ENCODE data around the gene HS6ST2.

The HS6ST2 gene

DNA sequence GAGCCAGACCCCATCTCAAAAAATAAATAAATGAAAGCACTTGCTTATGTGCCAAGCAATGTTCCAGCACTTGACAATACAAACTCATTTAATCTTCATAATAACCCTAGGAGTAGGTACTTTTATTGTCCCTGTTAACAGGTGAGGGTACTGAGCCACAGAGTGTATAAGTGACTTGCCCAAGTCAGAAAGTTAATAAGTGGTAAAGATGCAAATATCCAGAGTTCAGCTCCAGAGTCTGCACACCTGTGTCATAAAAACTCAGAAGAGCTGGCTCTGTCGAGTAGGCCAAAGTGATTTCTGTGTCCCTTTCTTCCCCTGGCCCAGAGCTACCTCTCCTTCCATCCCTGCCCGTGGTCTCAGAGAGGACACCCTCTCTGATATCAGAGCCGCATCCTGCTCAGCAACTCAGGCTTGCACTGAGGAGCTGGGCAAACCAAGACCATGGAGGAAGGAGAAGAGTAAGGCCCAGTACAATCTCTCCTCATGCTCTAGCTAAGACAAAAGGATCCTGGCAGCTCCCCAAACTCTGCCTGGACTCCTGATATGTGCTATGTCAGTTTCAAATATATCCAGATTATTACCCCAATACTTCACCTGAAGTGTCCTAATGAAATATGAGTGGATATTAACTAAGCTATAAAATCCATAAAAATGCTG is 136.3 kb downstream of the HS6ST2 start:
- no peaks in the 10 kb centered on the region for H3K27me3 ChIP-seq (ENCODE audit: insufficient read depth, low read length, poor library complexity)
- no peak overlapping the region for H3K4me3 ChIP-seq (ENCODE audit: low read depth in 1 of 2, low read length in 2 of 2)
- no peaks in the 10 kb centered on the region for H3K36me3 ChIP-seq (ENCODE audit: insufficient read depth, low read length)
- H3K4me2 ChIP-seq (ENCODE audit: insufficient read depth, low read length): no peak overlapping the region
- no peak for ATAC-seq (ENCODE audit: insufficient read depth, low read depth)
- DNase-seq: no peak
- no peak for TF ChIP-seq EZH2 (IDR thresholded peaks at IDR 0.05; ENCODE audit: borderline replicate concordance, low read depth, low read length, severe bottlenecking)
- no peak overlapping the region for H2AFZ ChIP-seq (ENCODE audit: low read depth, low read length)
- no peak overlapping the region for H3K9ac ChIP-seq (ENCODE audit: low read depth, low read length)
- H3K27ac ChIP-seq (ENCODE audit: low read length): no peak overlapping the region
- no peaks in the 10 kb centered on the region for H4K20me1 ChIP-seq (ENCODE audit: insufficient read depth, low read length)
- no peaks in the 10 kb centered on the region for H3K9me3 ChIP-seq (ENCODE audit: insufficient read depth, low read length, severe bottlenecking)
- H3K79me2 ChIP-seq (ENCODE audit: insufficient read depth, low read length): no peaks in the 10 kb centered on the region
- H3K4me1 ChIP-seq (ENCODE audit: insufficient read depth, low read length): peaks cover 4% of the 10 kb centered on the region; the same call in 1 of the 2 replicates

DNA sequence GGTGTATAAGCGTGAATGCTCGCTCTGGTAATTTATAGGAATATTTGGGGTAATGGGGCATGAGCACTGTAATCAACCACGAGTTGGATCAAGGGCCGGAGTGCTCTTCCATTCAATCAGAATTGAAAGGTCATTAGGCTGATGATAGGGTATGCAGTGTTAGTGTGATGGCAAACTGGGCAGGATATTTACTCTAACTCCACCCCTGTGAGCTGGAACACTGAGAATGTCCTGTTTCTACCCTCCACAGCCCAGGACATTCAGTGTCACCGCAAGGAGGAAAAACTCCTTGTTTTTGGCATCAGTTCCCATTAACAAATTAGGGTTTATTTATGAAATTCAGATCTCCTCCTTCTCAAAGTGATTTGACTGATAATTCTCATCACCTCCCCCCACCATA is 137.8 kb downstream of the HS6ST2 start:
- H3K36me3 ChIP-seq (ENCODE audit: insufficient read depth, low read length): no peaks in the 10 kb centered on the region
- H4K20me1 ChIP-seq (ENCODE audit: insufficient read depth, low read length): no peaks in the 10 kb centered on the region
- no peak overlapping the region for H3K9ac ChIP-seq (ENCODE audit: low read depth, low read length)
- peaks cover 4% of the 10 kb centered on the region; the same call in 1 of the 2 replicates for H3K4me1 ChIP-seq (ENCODE audit: insufficient read depth, low read length)
- H3K27ac ChIP-seq (ENCODE audit: low read length): no peak overlapping the region
- no peak overlapping the region for H3K4me3 ChIP-seq (ENCODE audit: low read depth in 1 of 2, low read length in 2 of 2)
- H3K27me3 ChIP-seq (ENCODE audit: insufficient read depth, low read length, poor library complexity): no peaks in the 10 kb centered on the region
- DNase-seq: no peak
- H3K4me2 ChIP-seq (ENCODE audit: insufficient read depth, low read length): no peak overlapping the region
- no peaks in the 10 kb centered on the region for H3K79me2 ChIP-seq (ENCODE audit: insufficient read depth, low read length)
- no peak overlapping the region for H2AFZ ChIP-seq (ENCODE audit: low read depth, low read length)
- TF ChIP-seq EZH2 (IDR thresholded peaks at IDR 0.05; ENCODE audit: borderline replicate concordance, low read depth, low read length, severe bottlenecking): no peak
- TF ChIP-seq, protein P1, sequence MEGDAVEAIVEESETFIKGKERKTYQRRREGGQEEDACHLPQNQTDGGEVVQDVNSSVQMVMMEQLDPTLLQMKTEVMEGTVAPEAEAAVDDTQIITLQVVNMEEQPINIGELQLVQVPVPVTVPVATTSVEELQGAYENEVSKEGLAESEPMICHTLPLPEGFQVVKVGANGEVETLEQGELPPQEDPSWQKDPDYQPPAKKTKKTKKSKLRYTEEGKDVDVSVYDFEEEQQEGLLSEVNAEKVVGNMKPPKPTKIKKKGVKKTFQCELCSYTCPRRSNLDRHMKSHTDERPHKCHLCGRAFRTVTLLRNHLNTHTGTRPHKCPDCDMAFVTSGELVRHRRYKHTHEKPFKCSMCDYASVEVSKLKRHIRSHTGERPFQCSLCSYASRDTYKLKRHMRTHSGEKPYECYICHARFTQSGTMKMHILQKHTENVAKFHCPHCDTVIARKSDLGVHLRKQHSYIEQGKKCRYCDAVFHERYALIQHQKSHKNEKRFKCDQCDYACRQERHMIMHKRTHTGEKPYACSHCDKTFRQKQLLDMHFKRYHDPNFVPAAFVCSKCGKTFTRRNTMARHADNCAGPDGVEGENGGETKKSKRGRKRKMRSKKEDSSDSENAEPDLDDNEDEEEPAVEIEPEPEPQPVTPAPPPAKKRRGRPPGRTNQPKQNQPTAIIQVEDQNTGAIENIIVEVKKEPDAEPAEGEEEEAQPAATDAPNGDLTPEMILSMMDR (IDR thresholded peaks at IDR 0.05; ENCODE audit: borderline replicate concordance, extremely low read depth, low read length, poor library complexity, severe bottlenecking): no peak
- ATAC-seq (ENCODE audit: insufficient read depth, low read depth): no peak
- no peaks in the 10 kb centered on the region for H3K9me3 ChIP-seq (ENCODE audit: insufficient read depth, low read length, severe bottlenecking)

DNA sequence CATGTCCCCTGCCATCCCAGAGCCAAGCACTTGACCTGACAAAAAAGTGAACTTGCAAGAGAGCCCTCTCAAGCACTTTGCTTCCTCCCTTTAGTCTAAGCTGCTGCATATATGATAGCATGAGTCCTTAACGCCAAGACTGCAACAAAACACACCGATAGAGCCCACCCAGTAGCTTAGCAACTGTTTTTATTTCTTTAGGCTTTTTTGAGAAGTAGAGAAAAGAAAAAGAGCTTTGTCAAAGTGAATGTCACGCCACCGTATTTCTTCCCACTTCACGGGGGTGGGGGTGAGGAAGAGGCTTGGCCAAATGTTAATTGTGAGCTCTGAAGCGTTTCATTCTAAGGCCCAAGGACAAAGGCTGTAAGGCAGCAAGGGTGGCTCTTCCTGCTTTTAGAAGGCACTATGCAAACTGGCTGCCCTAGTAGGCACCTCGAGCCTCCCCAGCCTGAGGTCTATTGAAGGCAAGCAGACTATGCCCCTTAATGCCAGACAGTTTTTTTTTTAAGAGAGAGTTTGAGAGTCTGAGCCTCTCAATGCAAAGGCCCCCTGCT is 138.6 kb downstream of the HS6ST2 start:
- no peaks in the 10 kb centered on the region for H3K79me2 ChIP-seq (ENCODE audit: insufficient read depth, low read length)
- H3K27me3 ChIP-seq (ENCODE audit: insufficient read depth, low read length, poor library complexity): no peaks in the 10 kb centered on the region
- H3K36me3 ChIP-seq (ENCODE audit: insufficient read depth, low read length): no peaks in the 10 kb centered on the region
- H4K20me1 ChIP-seq (ENCODE audit: insufficient read depth, low read length): no peaks in the 10 kb centered on the region
- peaks cover 4% of the 10 kb centered on the region; the same call in 1 of the 2 replicates for H3K4me1 ChIP-seq (ENCODE audit: insufficient read depth, low read length)
- H3K4me2 ChIP-seq (ENCODE audit: insufficient read depth, low read length): no peak overlapping the region
- H3K27ac ChIP-seq (ENCODE audit: low read length): no peak overlapping the region
- no peak for ATAC-seq (ENCODE audit: insufficient read depth, low read depth)
- TF ChIP-seq EZH2 (IDR thresholded peaks at IDR 0.05; ENCODE audit: borderline replicate concordance, low read depth, low read length, severe bottlenecking): no peak
- TF ChIP-seq, protein P1 (IDR thresholded peaks at IDR 0.05; ENCODE audit: borderline replicate concordance, extremely low read depth, low read length, poor library complexity, severe bottlenecking): no peak
- no peak overlapping the region for H2AFZ ChIP-seq (ENCODE audit: low read depth, low read length)
- DNase-seq: no peak
- no peak overlapping the region for H3K4me3 ChIP-seq (ENCODE audit: low read depth in 1 of 2, low read length in 2 of 2)
- H3K9me3 ChIP-seq (ENCODE audit: insufficient read depth, low read length, severe bottlenecking): no peaks in the 10 kb centered on the region
- H3K9ac ChIP-seq (ENCODE audit: low read depth, low read length): no peak overlapping the region

DNA sequence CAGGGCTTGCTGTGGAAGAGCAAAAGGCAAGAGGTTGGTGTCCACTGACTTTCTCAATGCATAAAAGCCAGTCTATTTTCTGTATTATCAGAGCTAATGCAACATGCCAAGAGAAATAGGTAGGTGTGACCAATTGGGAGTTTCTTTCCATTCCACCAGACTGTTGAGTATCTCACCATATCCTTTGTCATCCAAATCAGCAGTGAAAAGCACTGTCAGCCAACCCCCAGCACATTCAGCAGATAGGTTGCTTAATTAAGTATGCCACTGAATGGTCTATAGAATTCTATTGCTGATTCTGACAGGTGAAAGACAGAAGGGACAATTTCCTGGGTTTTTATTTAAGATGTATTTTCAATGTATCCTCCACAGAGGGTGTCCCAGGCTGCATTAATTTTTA is 139.8 kb downstream of the HS6ST2 start:
- no peaks in the 10 kb centered on the region for H3K36me3 ChIP-seq (ENCODE audit: insufficient read depth, low read length)
- ATAC-seq (ENCODE audit: insufficient read depth, low read depth): no peak
- no peaks in the 10 kb centered on the region for H3K9me3 ChIP-seq (ENCODE audit: insufficient read depth, low read length, severe bottlenecking)
- no peak overlapping the region for H3K4me3 ChIP-seq (ENCODE audit: low read depth in 1 of 2, low read length in 2 of 2)
- H3K27me3 ChIP-seq (ENCODE audit: insufficient read depth, low read length, poor library complexity): no peaks in the 10 kb centered on the region
- H3K9ac ChIP-seq (ENCODE audit: low read depth, low read length): no peak overlapping the region
- TF ChIP-seq, protein P1 (IDR thresholded peaks at IDR 0.05; ENCODE audit: borderline replicate concordance, extremely low read depth, low read length, poor library complexity, severe bottlenecking): no peak
- TF ChIP-seq EZH2 (IDR thresholded peaks at IDR 0.05; ENCODE audit: borderline replicate concordance, low read depth, low read length, severe bottlenecking): no peak
- peaks cover 4% of the 10 kb centered on the region; the same call in 1 of the 2 replicates for H3K4me1 ChIP-seq (ENCODE audit: insufficient read depth, low read length)
- H3K79me2 ChIP-seq (ENCODE audit: insufficient read depth, low read length): no peaks in the 10 kb centered on the region
- no peak overlapping the region for H2AFZ ChIP-seq (ENCODE audit: low read depth, low read length)
- no peaks in the 10 kb centered on the region for H4K20me1 ChIP-seq (ENCODE audit: insufficient read depth, low read length)
- H3K27ac ChIP-seq (ENCODE audit: low read length): no peak overlapping the region
- H3K4me2 ChIP-seq (ENCODE audit: insufficient read depth, low read length): no peak overlapping the region
- no peak for DNase-seq
